ENCODE results near the gene ARF5.
A peak's percentile ranks its signal among the peaks of the same experiment; 100 is the strongest.
"Not testable (repeated sequence)": the region's sequence is repeated elsewhere in the genome, so short reads cannot be mapped to it uniquely, and the experiment has no call there.

Gene ARF5

GRCh38 chr7:127588019-127588696, at the start of gene ARF5:
ARF5 (plus strand) TSS chr7:127588411; CDS start chr7:127588499, 88 bp downstream.
- peak; percentile 78 for DNase-seq

- DNase-seq, result no peak
Observed at GRCh38 chr7:127539116-127539515, 49.1 kb upstream of the ARF5 start.

GRCh38 chr7:127540461-127540860, 47.8 kb upstream of the ARF5 start:
- not testable (repeated sequence) for DNase-seq

- no peak for DNase-seq
Observed at GRCh38 chr7:127541548-127541947, 46.7 kb upstream of the ARF5 start.

- DNase-seq, result no peak
Observed at GRCh38 chr7:127546313-127546712, 41.9 kb upstream of the ARF5 start.

DNA sequence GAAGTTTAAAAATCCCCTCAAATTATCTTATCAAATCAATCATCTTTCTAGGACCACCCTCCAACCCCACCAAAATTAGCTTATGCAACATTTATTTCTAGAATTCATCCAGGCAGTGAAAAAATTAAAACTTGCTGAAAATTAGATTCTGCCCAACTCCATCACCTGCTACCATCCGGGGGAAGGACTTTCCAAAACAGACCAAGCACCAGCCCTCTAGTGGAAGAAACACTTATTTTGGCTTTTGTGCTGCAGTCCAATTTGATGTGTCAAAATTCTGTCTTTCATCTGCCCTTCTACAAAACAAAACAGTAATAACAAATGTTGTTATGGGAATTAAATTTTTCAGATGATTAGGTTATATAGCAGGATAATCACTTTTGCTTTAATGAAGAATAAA, 38.0 kb upstream of the ARF5 start:
- no peak for DNase-seq

DNA sequence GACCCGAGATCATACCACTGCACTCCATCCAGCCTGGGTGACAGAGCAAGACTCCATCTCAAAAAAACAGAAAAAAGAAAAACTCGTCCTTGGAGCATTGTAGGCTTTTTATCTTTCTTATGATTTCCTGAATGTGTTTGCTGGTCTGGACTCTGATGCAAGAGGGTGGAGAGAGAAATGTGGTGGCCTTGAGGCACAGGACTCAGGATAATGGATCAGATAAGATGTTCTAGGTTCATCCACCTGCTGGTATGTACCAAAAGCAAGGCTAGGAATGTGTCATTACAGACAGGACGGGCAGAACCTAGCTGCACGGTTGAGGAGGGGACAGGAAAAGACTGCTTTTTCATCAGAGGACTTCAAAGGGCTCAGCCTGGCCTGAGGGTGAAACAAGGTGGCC, 36.3 kb upstream of the ARF5 start:
- DNase-seq, result no peak

DNA sequence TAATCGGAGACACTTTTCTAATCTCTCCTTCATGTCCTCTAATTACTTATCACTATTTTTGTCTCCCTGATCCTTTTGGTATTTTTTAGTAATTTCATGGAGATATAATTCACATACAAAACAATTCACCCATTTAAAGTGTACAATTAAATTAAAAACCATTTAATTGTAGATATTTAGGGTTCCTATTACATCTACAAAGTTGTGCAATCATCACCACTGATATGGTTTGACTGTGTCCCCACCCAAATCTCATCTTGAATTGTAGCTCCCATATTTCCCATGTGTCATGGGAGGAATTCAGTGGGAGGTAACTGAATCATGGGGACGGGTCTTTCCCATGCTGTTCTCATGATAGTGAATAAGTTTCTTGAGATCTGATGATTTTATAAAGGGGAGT, 31.8 kb upstream of the ARF5 start:
- DNase-seq, result no peak

DNA sequence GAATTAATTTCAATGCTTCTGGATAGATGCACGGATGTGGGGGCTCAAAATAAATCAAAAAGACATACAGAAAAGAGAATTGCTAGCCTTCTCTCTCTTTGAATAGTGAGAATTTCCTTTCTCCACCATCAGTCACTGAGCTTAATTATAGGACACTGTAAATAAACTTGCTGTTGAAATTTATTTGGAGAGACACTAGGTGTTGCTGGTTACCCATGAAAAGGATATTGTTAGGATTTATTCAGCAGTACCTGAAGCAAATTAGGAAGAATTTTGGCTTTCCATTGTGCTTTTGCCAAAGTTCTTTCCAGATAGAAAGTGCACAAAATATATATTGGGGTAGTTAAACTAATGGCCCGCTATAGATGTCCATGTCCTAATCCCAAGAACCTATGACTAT, 30.4 kb upstream of the ARF5 start:
- DNase-seq, result no peak

- DNase-seq, result no peak
Observed at GRCh38 chr7:127566242-127566641, 22.0 kb upstream of the ARF5 start.

DNA sequence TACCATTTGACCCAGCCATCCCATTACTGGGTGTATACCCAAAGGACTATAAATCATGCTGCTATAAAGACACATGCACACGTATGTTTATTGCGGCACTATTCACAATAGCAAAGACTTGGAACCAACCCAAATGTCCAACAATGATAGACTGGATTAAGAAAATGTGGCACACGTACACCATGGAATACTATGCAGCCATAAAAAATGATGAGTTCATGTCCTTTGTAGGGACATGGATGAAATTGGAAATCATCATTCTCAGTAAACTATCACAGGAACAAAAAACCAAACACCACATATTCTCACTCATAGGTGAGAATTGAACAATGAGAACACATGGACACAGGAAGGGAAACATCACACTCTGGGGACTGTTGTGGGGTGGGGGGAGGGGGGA, 20.2 kb upstream of the ARF5 start:
- DNase-seq, result not testable (repeated sequence)

DNA sequence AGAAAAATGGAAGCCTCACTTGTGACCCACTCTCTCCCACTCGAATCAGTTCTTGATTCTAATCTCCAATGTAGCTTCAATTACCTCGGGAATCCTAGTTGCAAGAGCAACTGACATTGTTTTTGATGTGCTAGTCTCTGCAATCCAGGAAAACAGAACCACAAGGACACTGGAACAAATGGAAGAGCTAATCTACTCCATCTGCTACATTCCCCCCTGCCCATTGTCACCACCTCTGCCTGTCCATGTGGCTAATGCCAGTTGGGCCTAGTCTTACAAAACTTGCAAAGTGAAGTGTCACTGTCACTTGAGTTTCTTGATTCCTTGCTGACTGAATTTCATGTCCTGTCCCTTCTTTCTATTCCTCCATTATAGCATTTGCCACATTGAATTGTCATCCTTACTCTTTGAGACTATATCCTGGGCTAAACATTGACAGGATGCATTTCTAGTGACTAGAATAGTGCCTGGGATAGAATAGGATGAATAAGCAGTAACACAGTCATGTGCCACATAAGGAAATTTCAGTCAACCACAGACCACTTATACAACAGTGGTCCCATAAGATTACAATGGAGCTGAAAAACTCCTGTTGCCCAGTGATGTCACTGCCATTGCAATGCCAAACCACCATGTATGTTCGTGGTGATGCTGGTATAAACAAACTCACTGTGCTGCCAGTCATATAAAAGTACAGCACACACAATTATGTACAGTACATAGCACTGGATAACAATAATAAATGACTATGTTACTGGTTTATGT, 16.3 kb upstream of the ARF5 start:
- no peak for DNase-seq

DNA sequence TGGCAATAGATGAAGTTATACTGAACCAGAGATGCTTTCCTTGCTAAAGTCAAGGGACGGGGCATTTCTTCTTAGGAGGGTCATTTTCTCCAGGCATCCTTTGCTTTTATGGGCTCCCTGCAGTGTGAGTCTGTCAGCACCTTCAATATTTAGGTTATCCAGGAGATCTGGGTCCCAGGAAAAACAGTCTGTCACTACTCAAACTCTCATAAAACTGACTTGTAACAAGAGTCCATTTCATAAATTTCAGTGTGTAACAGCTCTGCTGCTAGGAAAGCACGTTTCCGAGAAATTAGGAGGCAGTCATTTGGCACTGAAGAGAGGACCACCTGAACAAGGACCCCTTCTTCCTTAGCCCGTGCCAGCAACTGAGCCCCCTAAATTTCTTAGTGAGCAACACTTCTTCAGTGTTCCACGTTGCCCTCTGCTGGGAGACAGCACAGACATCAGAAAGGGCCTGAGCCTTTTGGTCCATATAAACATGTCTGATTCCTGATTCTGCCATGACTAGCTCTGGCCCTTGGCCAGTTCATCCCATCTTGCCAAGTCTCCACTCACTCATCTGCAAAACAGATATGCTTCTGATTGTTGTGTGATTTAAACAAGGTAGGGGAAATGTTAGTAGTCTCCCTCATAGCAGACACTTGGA, 10.1 kb upstream of the ARF5 start:
- DNase-seq, result no peak

- DNase-seq, result no peak
Observed at GRCh38 chr7:127578711-127579275, 9.4 kb upstream of the ARF5 start.

DNA sequence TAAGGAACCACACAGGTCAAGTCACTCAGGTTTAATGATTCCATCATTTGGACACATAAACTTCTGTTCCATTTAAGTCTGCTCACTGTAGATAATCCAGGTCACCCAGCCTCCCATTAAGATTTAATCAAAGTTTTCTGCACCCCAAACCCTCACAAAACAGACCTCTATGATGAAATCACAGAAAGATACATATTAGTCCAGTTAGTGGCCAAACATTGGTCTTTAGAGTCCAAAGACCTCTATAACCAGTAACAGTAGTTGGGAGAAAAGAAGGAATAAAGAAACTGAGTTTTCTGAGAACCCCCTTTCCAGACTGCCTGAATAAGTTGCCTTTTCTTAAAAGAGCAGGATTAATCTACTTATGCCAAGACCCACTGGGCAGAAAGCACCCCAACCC, 7.6 kb upstream of the ARF5 start:
- DNase-seq, result no peak

DNA sequence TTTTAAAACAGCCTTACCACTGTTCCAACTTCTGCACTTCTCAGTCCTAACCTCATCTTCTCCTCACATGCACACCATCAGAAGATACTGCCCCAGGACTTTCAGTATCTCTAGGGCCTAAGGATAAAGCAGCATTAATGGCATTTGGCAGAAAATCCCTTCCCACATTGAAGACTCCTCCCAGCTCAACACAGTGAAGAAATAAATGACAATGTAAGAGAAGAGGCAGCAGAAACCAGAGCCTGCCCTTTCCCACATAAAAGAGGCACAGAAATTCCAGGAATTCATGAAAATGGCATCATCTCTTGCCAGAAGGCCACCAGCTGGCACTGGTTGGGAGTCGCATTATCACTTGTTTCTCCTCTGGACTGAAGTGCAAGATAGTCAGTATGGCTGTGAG, 6.5 kb upstream of the ARF5 start:
- DNase-seq, result no peak

- DNase-seq, result no peak
Observed at GRCh38 chr7:127582361-127582760, 5.8 kb upstream of the ARF5 start.

- DNase-seq, result no peak
Observed at GRCh38 chr7:127584648-127585043, 3.6 kb upstream of the ARF5 start.

DNA sequence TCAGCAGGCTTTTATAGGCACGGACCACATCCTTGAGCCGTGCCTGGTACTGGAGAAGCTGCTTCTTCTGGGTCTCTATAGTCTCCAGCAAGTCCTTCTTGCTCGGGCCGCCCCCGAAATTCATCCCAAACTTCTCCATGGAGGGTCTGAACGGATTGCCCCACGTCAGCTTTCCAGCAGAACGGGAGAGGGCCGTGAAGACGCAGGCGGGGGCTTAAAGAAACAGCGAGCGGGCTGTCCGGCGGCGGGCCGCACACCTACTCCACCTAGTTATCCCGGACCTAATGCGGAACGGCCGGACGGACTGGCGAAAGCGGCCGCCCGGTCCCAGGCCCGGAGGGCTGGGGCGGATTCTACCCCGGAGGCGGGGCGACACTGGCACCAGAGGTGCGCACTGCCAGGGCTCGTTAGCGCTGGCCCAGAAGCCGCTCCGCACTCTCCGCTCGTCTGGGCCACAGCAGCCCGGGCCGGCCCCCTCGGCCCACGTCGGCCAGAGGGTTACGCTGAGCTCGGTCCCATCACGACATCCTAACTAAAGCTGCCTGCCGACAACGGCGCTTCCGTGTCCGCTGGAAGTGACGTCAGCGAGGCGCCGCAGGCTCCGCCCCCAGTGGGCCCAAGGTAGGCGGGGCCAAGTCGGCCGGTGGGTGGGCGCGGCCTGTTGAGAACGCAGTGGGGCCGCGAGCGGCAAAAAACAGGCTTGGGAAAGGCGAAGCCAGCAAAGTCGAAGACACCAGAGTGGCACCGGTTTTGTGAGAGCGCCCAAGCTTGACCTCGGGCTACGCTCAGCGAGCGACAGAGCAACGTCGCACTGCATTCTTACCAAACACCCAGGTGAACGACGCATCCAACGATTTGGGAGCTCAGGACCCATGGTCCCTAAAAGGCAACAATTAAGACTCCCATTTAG, 2.9 kb upstream of the ARF5 start, which contains the start of gene GCC1:
GCC1 (minus strand) TSS at position 553 of the 910 bp plus-strand sequence; CDS start at position 139, 414 bp downstream.
- DNase-seq, result peak; percentile 78

DNA sequence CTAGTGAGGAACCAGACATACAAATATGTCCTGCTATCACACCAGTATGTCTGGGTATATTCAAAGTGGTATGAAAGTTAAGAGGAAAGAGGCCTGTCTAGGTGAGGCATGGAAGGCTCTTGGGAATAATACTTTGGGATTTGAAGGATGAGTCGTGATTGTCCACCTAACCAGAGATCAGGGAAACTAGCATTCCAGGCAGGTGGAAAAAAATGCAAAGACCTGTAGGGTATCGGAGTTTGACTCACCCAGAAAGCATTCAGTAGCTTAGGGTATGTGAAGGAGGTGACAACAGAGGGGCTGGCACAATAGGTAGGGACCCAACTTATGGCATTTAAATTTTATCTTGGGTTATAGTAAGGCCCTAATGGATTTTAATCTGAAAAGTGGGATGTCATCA, 1.9 kb upstream of the ARF5 start:
- no peak for DNase-seq

DNA sequence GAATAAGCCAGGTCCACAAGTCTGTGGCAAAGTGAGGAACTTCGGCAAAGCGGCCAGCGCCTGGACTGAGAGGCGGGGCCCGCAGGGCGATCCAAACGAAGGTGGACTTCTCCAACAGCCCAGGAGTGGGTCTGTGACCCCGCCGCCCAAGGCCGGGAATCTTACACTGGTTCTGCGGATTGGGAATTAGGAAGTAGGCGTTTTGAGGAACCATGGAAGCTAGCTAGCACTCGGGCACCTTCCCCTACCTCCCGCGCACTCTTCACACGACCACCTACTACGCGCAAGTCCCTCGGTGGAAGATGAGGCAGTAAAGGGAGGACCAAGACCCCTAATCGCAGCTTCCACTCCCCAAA, 570 bp upstream of the ARF5 start:
- no peak for DNase-seq

GRCh38 chr7:127588697-127589482, 679 bp downstream of the ARF5 start:
- DNase-seq, result peak; percentile 41
